Neural cell (in vitro differentiated cells): ENCODE data around the gene PTCH1.

Source experiments
- EP300 ChIP-seq: fragments of 450-650 bp; conservative IDR thresholded peaks from 2 replicates; pipeline ENCODE4 v1.6.1; 2014; ENCODE audit warnings: antibody characterized with exemption, mild to moderate bottlenecking, moderate library complexity; ENCODE audit not compliant: poor library complexity, severe bottlenecking
- EZH2 ChIP-seq: fragments of 200-600, 300-800 bp; shearing (Covaris generic), sonication (generic); IDR thresholded peaks from 2 replicates; pipeline ENCODE4 v1.6.1; 2014; ENCODE audit warnings: antibody characterized with exemption, low read length, borderline replicate concordance, mild to moderate bottlenecking; ENCODE audit not compliant: insufficient read depth, poor library complexity, severe bottlenecking
- POLR2AphosphoS5 ChIP-seq: IDR thresholded peaks from 2 replicates; pipeline ENCODE4 v1.6.1; 2012
- RAD21 ChIP-seq: fragments of 450-650 bp; conservative IDR thresholded peaks from 2 replicates; pipeline ENCODE4 v1.6.1; 2014; ENCODE audit warnings: antibody characterized with exemption, mild to moderate bottlenecking, moderate library complexity
- SMC3 ChIP-seq: fragments of 450-650 bp; conservative IDR thresholded peaks from 2 replicates; pipeline ENCODE4 v1.6.1; 2014; ENCODE audit warnings: antibody characterized with exemption, mild to moderate bottlenecking, moderate library complexity; ENCODE audit not compliant: poor library complexity
- TF ChIP-seq, protein P1 (sequence below): fragments of 450-650 bp; IDR thresholded peaks from 2 replicates; pipeline ENCODE4 v1.5.1; 2014; ENCODE audit warnings: antibody characterized with exemption, mild to moderate bottlenecking, moderate library complexity; ENCODE audit not compliant: poor library complexity, severe bottlenecking
- TF ChIP-seq, protein P2 (sequence below): IDR thresholded peaks from 2 replicates; pipeline ENCODE4 v1.6.1; 2012; ENCODE audit warnings: borderline replicate concordance

DNA sequence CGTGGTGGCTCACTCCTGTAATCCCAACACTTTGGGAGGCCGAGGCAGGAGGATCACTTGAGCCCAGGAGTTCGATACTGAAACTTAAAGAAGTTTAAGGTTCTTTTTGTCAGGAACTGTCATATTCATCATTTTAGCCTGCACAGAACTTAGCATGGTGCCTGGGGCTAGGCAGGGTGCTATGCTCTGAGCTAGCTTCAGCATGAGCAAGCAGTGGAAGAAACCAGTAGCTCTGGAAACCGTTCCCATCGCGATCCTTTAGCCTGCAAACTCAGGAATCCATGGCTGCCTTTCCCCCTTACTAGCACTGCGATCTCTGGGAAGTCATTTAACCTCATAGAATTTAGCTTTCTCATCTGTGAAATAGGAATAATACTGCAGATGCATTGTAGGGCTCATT, 80.4 kb downstream of the PTCH1 start:
- no peak for TF ChIP-seq POLR2AphosphoS5
- TF ChIP-seq, protein P1, sequence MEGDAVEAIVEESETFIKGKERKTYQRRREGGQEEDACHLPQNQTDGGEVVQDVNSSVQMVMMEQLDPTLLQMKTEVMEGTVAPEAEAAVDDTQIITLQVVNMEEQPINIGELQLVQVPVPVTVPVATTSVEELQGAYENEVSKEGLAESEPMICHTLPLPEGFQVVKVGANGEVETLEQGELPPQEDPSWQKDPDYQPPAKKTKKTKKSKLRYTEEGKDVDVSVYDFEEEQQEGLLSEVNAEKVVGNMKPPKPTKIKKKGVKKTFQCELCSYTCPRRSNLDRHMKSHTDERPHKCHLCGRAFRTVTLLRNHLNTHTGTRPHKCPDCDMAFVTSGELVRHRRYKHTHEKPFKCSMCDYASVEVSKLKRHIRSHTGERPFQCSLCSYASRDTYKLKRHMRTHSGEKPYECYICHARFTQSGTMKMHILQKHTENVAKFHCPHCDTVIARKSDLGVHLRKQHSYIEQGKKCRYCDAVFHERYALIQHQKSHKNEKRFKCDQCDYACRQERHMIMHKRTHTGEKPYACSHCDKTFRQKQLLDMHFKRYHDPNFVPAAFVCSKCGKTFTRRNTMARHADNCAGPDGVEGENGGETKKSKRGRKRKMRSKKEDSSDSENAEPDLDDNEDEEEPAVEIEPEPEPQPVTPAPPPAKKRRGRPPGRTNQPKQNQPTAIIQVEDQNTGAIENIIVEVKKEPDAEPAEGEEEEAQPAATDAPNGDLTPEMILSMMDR: no peak
- TF ChIP-seq EZH2: no peak
- no peak for TF ChIP-seq SMC3
- TF ChIP-seq RAD21: no peak
- no peak for TF ChIP-seq EP300
- TF ChIP-seq, protein P2, sequence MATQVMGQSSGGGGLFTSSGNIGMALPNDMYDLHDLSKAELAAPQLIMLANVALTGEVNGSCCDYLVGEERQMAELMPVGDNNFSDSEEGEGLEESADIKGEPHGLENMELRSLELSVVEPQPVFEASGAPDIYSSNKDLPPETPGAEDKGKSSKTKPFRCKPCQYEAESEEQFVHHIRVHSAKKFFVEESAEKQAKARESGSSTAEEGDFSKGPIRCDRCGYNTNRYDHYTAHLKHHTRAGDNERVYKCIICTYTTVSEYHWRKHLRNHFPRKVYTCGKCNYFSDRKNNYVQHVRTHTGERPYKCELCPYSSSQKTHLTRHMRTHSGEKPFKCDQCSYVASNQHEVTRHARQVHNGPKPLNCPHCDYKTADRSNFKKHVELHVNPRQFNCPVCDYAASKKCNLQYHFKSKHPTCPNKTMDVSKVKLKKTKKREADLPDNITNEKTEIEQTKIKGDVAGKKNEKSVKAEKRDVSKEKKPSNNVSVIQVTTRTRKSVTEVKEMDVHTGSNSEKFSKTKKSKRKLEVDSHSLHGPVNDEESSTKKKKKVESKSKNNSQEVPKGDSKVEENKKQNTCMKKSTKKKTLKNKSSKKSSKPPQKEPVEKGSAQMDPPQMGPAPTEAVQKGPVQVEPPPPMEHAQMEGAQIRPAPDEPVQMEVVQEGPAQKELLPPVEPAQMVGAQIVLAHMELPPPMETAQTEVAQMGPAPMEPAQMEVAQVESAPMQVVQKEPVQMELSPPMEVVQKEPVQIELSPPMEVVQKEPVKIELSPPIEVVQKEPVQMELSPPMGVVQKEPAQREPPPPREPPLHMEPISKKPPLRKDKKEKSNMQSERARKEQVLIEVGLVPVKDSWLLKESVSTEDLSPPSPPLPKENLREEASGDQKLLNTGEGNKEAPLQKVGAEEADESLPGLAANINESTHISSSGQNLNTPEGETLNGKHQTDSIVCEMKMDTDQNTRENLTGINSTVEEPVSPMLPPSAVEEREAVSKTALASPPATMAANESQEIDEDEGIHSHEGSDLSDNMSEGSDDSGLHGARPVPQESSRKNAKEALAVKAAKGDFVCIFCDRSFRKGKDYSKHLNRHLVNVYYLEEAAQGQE: no peak
